ENCODE results near the gene RSPH9.

Gene RSPH9

GRCh38 chr6:43702171-43702533, 57.3 kb downstream of the RSPH9 start:
- TF ChIP-seq MYC (IDR thresholded peaks at IDR 0.05; ENCODE audit: low read depth, low read length) = no peak
- TF ChIP-seq POLR2A (IDR thresholded peaks at IDR 0.05; ENCODE audit: extremely low read depth, insufficient read length) = no peak
- no peak overlapping the region for H3K4me3 ChIP-seq (ENCODE audit: low read depth, low read length)
- DNase-seq (ENCODE audit: low read depth) = no peak

GRCh38 chr6:43702534-43703440, 58.0 kb downstream of the RSPH9 start:
- no peak overlapping the region for H3K4me3 ChIP-seq (ENCODE audit: low read depth, low read length)

GRCh38 chr6:43703512-43704429, 58.9 kb downstream of the RSPH9 start:
- no peak overlapping the region for H3K4me3 ChIP-seq (ENCODE audit: low read depth, low read length)
- TF ChIP-seq POLR2A (IDR thresholded peaks at IDR 0.05; ENCODE audit: extremely low read depth, insufficient read length) = no peak
- TF ChIP-seq, protein P1, sequence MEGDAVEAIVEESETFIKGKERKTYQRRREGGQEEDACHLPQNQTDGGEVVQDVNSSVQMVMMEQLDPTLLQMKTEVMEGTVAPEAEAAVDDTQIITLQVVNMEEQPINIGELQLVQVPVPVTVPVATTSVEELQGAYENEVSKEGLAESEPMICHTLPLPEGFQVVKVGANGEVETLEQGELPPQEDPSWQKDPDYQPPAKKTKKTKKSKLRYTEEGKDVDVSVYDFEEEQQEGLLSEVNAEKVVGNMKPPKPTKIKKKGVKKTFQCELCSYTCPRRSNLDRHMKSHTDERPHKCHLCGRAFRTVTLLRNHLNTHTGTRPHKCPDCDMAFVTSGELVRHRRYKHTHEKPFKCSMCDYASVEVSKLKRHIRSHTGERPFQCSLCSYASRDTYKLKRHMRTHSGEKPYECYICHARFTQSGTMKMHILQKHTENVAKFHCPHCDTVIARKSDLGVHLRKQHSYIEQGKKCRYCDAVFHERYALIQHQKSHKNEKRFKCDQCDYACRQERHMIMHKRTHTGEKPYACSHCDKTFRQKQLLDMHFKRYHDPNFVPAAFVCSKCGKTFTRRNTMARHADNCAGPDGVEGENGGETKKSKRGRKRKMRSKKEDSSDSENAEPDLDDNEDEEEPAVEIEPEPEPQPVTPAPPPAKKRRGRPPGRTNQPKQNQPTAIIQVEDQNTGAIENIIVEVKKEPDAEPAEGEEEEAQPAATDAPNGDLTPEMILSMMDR (IDR thresholded peaks at IDR 0.05; ENCODE audit: low read depth, low read length) = no peak
- TF ChIP-seq MAX (IDR thresholded peaks at IDR 0.05; ENCODE audit: low read depth, low read length) = no peak
- no peak for TF ChIP-seq MYC (IDR thresholded peaks at IDR 0.05; ENCODE audit: low read depth, low read length)
- no peak for DNase-seq (ENCODE audit: low read depth)

More at GRCh38 chr6:43702534-43703440, 58.0 kb downstream of the RSPH9 start:
- TF ChIP-seq POLR2A (IDR thresholded peaks at IDR 0.05; ENCODE audit: extremely low read depth, insufficient read length) (no peak), MYC (IDR thresholded peaks at IDR 0.05; ENCODE audit: low read depth, low read length) (no peak), MAX (IDR thresholded peaks at IDR 0.05; ENCODE audit: low read depth, low read length) (no peak)
- TF ChIP-seq, protein P1 (IDR thresholded peaks at IDR 0.05; ENCODE audit: low read depth, low read length) = no peak
- DNase-seq (ENCODE audit: low read depth) = peak; percentile 60

GRCh38 chr6:43705996-43706395, 61.2 kb downstream of the RSPH9 start:
- TF ChIP-seq, protein P1 (IDR thresholded peaks at IDR 0.05; ENCODE audit: low read depth, low read length) = no peak
- TF ChIP-seq POLR2A (IDR thresholded peaks at IDR 0.05; ENCODE audit: extremely low read depth, insufficient read length) (no peak), MYC (IDR thresholded peaks at IDR 0.05; ENCODE audit: low read depth, low read length) (no peak), MAX (IDR thresholded peaks at IDR 0.05; ENCODE audit: low read depth, low read length) (no peak)
- DNase-seq (ENCODE audit: low read depth) = peak; percentile 61
- H3K4me3 ChIP-seq (ENCODE audit: low read depth, low read length) = no peak overlapping the region

GRCh38 chr6:43706788-43707187, 62.0 kb downstream of the RSPH9 start:
- TF ChIP-seq MAX (IDR thresholded peaks at IDR 0.05; ENCODE audit: low read depth, low read length) (no peak), MYC (IDR thresholded peaks at IDR 0.05; ENCODE audit: low read depth, low read length) (no peak), POLR2A (IDR thresholded peaks at IDR 0.05; ENCODE audit: extremely low read depth, insufficient read length) (no peak)
- TF ChIP-seq, protein P1 (IDR thresholded peaks at IDR 0.05; ENCODE audit: low read depth, low read length) = no peak
- no peak for DNase-seq (ENCODE audit: low read depth)

DNA sequence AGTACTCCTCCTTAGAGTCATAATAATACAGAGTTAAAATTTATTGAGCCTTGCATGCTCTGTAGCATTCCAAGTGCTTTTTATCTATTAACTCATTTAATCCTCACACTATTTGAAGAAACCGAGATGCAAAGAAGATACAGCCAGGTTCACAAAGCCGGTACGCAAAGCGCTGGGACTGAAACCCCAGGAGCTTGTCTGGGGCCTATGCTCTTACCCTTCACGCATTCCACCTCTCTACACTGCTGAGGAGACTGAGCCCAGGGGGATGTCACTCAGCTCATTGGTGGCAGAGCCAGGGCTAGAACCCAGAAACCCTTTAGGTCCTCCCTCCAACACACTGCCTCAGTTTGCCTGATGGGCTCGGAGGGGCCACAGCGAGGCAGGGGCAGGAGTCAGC, 62.4 kb downstream of the RSPH9 start:
- no peak for TF ChIP-seq POLR2A (IDR thresholded peaks at IDR 0.05; ENCODE audit: extremely low read depth, insufficient read length)
- TF ChIP-seq MYC (IDR thresholded peaks at IDR 0.05; ENCODE audit: low read depth, low read length) = no peak
- TF ChIP-seq MAX (IDR thresholded peaks at IDR 0.05; ENCODE audit: low read depth, low read length) = no peak
- TF ChIP-seq, protein P1 (IDR thresholded peaks at IDR 0.05; ENCODE audit: low read depth, low read length) = no peak
- DNase-seq (ENCODE audit: low read depth) = no peak
- H3K4me3 ChIP-seq (ENCODE audit: low read depth, low read length) = no peak overlapping the region

More at GRCh38 chr6:43706788-43707187, 62.0 kb downstream of the RSPH9 start:
- H3K4me3 ChIP-seq (ENCODE audit: low read depth, low read length) = no peak overlapping the region
